Measurements from ENCODE around the gene CABLES1.

CABLES1 gene

GRCh38 chr18:23194997-23195957 is 60.0 kb downstream of the CABLES1 start:
- Histone ChIP-seq H2AFZ (ENCODE audit: low read length, unreplicated experiment) (peak overlapping the region; percentile 7), H3K27me3 (ENCODE audit: insufficient read depth, low read length) (no peaks in the 10 kb centered on the region), H3K79me2 (ENCODE audit: control insufficient read depth, insufficient read depth, low read length, unreplicated experiment) (no peaks in the 10 kb centered on the region), H3K4me1 (ENCODE audit: control insufficient read depth, insufficient read depth, low read length, unreplicated experiment) (peaks cover 24% of the 10 kb centered on the region), H3K4me3 (ENCODE audit: low read depth, low read length) (no peak overlapping the region), H3K27ac (ENCODE audit: low read depth, low read length) (no peak overlapping the region), H3K36me3 (ENCODE audit: insufficient read depth, low read length) (peaks cover 4% of the 10 kb centered on the region; the same call in 1 of the 2 replicates)

GRCh38 chr18:23196119-23197007 is 61.1 kb downstream of the CABLES1 start:
- Histone ChIP-seq H3K27me3 (ENCODE audit: insufficient read depth, low read length) (no peaks in the 10 kb centered on the region), H3K4me1 (ENCODE audit: control insufficient read depth, insufficient read depth, low read length, unreplicated experiment) (peaks cover 24% of the 10 kb centered on the region), H3K27ac (ENCODE audit: low read depth, low read length) (no peak overlapping the region), H3K36me3 (ENCODE audit: insufficient read depth, low read length) (peaks cover 4% of the 10 kb centered on the region; the same call in 1 of the 2 replicates), H3K79me2 (ENCODE audit: control insufficient read depth, insufficient read depth, low read length, unreplicated experiment) (no peaks in the 10 kb centered on the region), H3K4me3 (ENCODE audit: low read depth, low read length) (no peak overlapping the region), H2AFZ (ENCODE audit: low read length, unreplicated experiment) (no peak overlapping the region)

GRCh38 chr18:23198217-23198845 is 63.0 kb downstream of the CABLES1 start:
- Histone ChIP-seq H3K36me3 (ENCODE audit: insufficient read depth, low read length) (peaks cover 4% of the 10 kb centered on the region; the same call in 1 of the 2 replicates), H3K4me3 (ENCODE audit: low read depth, low read length) (no peak overlapping the region), H3K27me3 (ENCODE audit: insufficient read depth, low read length) (no peaks in the 10 kb centered on the region), H3K4me1 (ENCODE audit: control insufficient read depth, insufficient read depth, low read length, unreplicated experiment) (peaks cover 14% of the 10 kb centered on the region), H3K79me2 (ENCODE audit: control insufficient read depth, insufficient read depth, low read length, unreplicated experiment) (no peaks in the 10 kb centered on the region), H2AFZ (ENCODE audit: low read length, unreplicated experiment) (no peak overlapping the region), H3K27ac (ENCODE audit: low read depth, low read length) (no peak overlapping the region)

GRCh38 chr18:23200756-23201155 is 65.5 kb downstream of the CABLES1 start:
- no peaks in the 10 kb centered on the region for H3K36me3 ChIP-seq (ENCODE audit: insufficient read depth, low read length)

GRCh38 chr18:23201741-23202140 is 66.5 kb downstream of the CABLES1 start:
- no peaks in the 10 kb centered on the region for H3K79me2 ChIP-seq (ENCODE audit: control insufficient read depth, insufficient read depth, low read length, unreplicated experiment)
- no peaks in the 10 kb centered on the region for H3K36me3 ChIP-seq (ENCODE audit: insufficient read depth, low read length)
- no peaks in the 10 kb centered on the region for H3K27me3 ChIP-seq (ENCODE audit: insufficient read depth, low read length)
- no peak overlapping the region for H2AFZ ChIP-seq (ENCODE audit: low read length, unreplicated experiment)
- no peak overlapping the region for H3K27ac ChIP-seq (ENCODE audit: low read depth, low read length)
- H3K4me3 ChIP-seq (ENCODE audit: low read depth, low read length) = no peak overlapping the region
- no peaks in the 10 kb centered on the region for H3K4me1 ChIP-seq (ENCODE audit: control insufficient read depth, insufficient read depth, low read length, unreplicated experiment)

More at GRCh38 chr18:23200756-23201155, 65.5 kb downstream of the CABLES1 start:
- no peak overlapping the region for H3K27ac ChIP-seq (ENCODE audit: low read depth, low read length)
- H3K4me1 ChIP-seq (ENCODE audit: control insufficient read depth, insufficient read depth, low read length, unreplicated experiment) = no peaks in the 10 kb centered on the region
- H3K4me3 ChIP-seq (ENCODE audit: low read depth, low read length) = no peak overlapping the region
- H3K79me2 ChIP-seq (ENCODE audit: control insufficient read depth, insufficient read depth, low read length, unreplicated experiment) = no peaks in the 10 kb centered on the region
- H2AFZ ChIP-seq (ENCODE audit: low read length, unreplicated experiment) = no peak overlapping the region
- H3K27me3 ChIP-seq (ENCODE audit: insufficient read depth, low read length) = no peaks in the 10 kb centered on the region

- no peak overlapping the region for H2AFZ ChIP-seq (ENCODE audit: low read length, unreplicated experiment)
- no peaks in the 10 kb centered on the region for H3K36me3 ChIP-seq (ENCODE audit: insufficient read depth, low read length)
- no peaks in the 10 kb centered on the region for H3K4me1 ChIP-seq (ENCODE audit: control insufficient read depth, insufficient read depth, low read length, unreplicated experiment)
- no peak overlapping the region for H3K4me3 ChIP-seq (ENCODE audit: low read depth, low read length)
- H3K27ac ChIP-seq (ENCODE audit: low read depth, low read length) = no peak overlapping the region
- no peaks in the 10 kb centered on the region for H3K79me2 ChIP-seq (ENCODE audit: control insufficient read depth, insufficient read depth, low read length, unreplicated experiment)
- H3K27me3 ChIP-seq (ENCODE audit: insufficient read depth, low read length) = no peaks in the 10 kb centered on the region
Measured at GRCh38 chr18:23203891-23204432, 68.7 kb downstream of the CABLES1 start.

- Histone ChIP-seq H3K36me3 (ENCODE audit: insufficient read depth, low read length) (no peaks in the 10 kb centered on the region), H2AFZ (ENCODE audit: low read length, unreplicated experiment) (no peak overlapping the region), H3K4me3 (ENCODE audit: low read depth, low read length) (no peak overlapping the region), H3K4me1 (ENCODE audit: control insufficient read depth, insufficient read depth, low read length, unreplicated experiment) (no peaks in the 10 kb centered on the region), H3K27ac (ENCODE audit: low read depth, low read length) (no peak overlapping the region), H3K27me3 (ENCODE audit: insufficient read depth, low read length) (no peaks in the 10 kb centered on the region), H3K79me2 (ENCODE audit: control insufficient read depth, insufficient read depth, low read length, unreplicated experiment) (no peaks in the 10 kb centered on the region)
Measured at GRCh38 chr18:23204589-23205235, 69.4 kb downstream of the CABLES1 start.

GRCh38 chr18:23205980-23206379 is 70.7 kb downstream of the CABLES1 start:
- Histone ChIP-seq H3K27me3 (ENCODE audit: insufficient read depth, low read length) (no peaks in the 10 kb centered on the region), H3K36me3 (ENCODE audit: insufficient read depth, low read length) (no peaks in the 10 kb centered on the region), H2AFZ (ENCODE audit: low read length, unreplicated experiment) (no peak overlapping the region), H3K27ac (ENCODE audit: low read depth, low read length) (no peak overlapping the region), H3K4me3 (ENCODE audit: low read depth, low read length) (no peak overlapping the region), H3K4me1 (ENCODE audit: control insufficient read depth, insufficient read depth, low read length, unreplicated experiment) (no peaks in the 10 kb centered on the region), H3K79me2 (ENCODE audit: control insufficient read depth, insufficient read depth, low read length, unreplicated experiment) (no peaks in the 10 kb centered on the region)

- H3K36me3 ChIP-seq (ENCODE audit: insufficient read depth, low read length) = no peaks in the 10 kb centered on the region
- no peaks in the 10 kb centered on the region for H3K27me3 ChIP-seq (ENCODE audit: insufficient read depth, low read length)
- no peaks in the 10 kb centered on the region for H3K4me1 ChIP-seq (ENCODE audit: control insufficient read depth, insufficient read depth, low read length, unreplicated experiment)
- H3K79me2 ChIP-seq (ENCODE audit: control insufficient read depth, insufficient read depth, low read length, unreplicated experiment) = no peaks in the 10 kb centered on the region
- no peak overlapping the region for H2AFZ ChIP-seq (ENCODE audit: low read length, unreplicated experiment)
- no peak overlapping the region for H3K27ac ChIP-seq (ENCODE audit: low read depth, low read length)
- H3K4me3 ChIP-seq (ENCODE audit: low read depth, low read length) = no peak overlapping the region
Measured at GRCh38 chr18:23207191-23207955, 72.1 kb downstream of the CABLES1 start.

Measured in ACC112 (cell line).